ENCODE results near the gene DISC1.

DNA sequence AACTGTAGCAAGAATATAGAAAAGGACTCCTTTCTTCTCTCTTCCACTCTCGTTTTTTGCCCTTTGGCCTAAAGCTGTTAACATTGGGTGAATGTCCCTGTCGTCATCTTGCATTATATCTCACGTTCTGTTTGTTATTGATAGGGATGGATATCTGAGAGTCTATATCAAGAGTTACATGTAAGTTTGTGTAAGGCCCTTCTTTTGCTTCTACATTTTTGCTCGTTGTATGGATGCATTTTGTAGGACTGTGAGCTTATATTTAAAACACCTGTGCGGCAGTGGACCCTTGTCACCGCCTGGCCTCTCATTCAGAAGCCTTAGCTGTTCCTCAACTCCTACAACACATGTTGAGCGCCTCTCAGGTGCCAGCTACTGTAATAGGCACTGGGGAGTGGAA, 211.9 kb downstream of the DISC1 start:
- TF ChIP-seq FOXM1 (IDR thresholded peaks at IDR 0.05; ENCODE audit: borderline replicate concordance) (no peak), HDGF (IDR thresholded peaks at IDR 0.05; ENCODE audit: borderline replicate concordance) (no peak), TARDBP (IDR thresholded peaks at IDR 0.05) (no peak), FOXK2 (IDR thresholded peaks at IDR 0.05) (no peak), ZNF384 (IDR thresholded peaks at IDR 0.05) (no peak), NFRKB (IDR thresholded peaks at IDR 0.05) (no peak), SP1 (IDR thresholded peaks at IDR 0.05) (no peak)
- TF ChIP-seq, protein P1, sequence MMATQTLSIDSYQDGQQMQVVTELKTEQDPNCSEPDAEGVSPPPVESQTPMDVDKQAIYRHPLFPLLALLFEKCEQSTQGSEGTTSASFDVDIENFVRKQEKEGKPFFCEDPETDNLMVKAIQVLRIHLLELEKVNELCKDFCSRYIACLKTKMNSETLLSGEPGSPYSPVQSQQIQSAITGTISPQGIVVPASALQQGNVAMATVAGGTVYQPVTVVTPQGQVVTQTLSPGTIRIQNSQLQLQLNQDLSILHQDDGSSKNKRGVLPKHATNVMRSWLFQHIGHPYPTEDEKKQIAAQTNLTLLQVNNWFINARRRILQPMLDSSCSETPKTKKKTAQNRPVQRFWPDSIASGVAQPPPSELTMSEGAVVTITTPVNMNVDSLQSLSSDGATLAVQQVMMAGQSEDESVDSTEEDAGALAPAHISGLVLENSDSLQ (IDR thresholded peaks at IDR 0.05): no peak
